Transverse colon (tissue), 4 donors: ENCODE data around the gene HCRTR1. TPM values are rescaled to one million over a fixed set of nuclear protein-coding genes. Genes with fewer than 3 reads are reported as not detected.

Experiments used
- DNase-seq: peaks from one replicate; pipeline ENCODE4 v3.0.0-alpha.2; 2019
- H3K27ac ChIP-seq, 4 donors: fragments of 200-600 bp; sonication (generic); 2 replicates each; pipeline ENCODE4 v1.5.1; 2016 to 2018; ENCODE audit warnings: inconsistent platforms in 4 of 4
- H3K27me3 ChIP-seq: fragments of 200-600 bp; sonication (generic); 2 replicates; pipeline ENCODE4 v1.5.1; 2017; ENCODE audit warnings: inconsistent platforms
- H3K36me3 ChIP-seq, 4 donors: fragments of 200-600 bp; sonication (generic); 2 replicates each; pipeline ENCODE4 v1.5.1; 2017 to 2019; ENCODE audit warnings: inconsistent platforms in 4 of 4
- H3K4me1 ChIP-seq, 4 donors: fragments of 200-600 bp; sonication (generic); 2 replicates each; pipeline ENCODE4 v1.5.1; 2017 to 2020; ENCODE audit warnings: inconsistent platforms in 4 of 4
- H3K4me3 ChIP-seq, 4 donors: fragments of 200-600 bp; sonication (generic); 1 replicate in 1 of 4; 2 replicates in 3 of 4; pipeline versions ENCODE4 v1.5.1 to v1.6.1; 2017 to 2019; ENCODE audit warnings: inconsistent platforms in 4 of 4
- H3K9me3 ChIP-seq, 2 donors: fragments of 200-600 bp; sonication (generic); 2 replicates each; pipeline ENCODE4 v1.5.1; 2017 to 2019; ENCODE audit warnings: inconsistent platforms in 2 of 2
- EP300 ChIP-seq: sonication (generic); formaldehyde crosslinking; IDR thresholded peaks from one replicate; pipeline ENCODE4 v1.6.1; 2017; ENCODE audit warnings: antibody characterized with exemption, low read depth
- POLR2A ChIP-seq: fragments of 450-650 bp; IDR thresholded peaks from one replicate; pipeline ENCODE4 v1.6.1; 2016; ENCODE audit warnings: antibody characterized with exemption, mild to moderate bottlenecking, moderate library complexity
- POLR2AphosphoS5 ChIP-seq, 3 donors: sonication (generic); formaldehyde crosslinking; IDR thresholded peaks; one replicate each; pipeline ENCODE4 v1.6.1; 2016; ENCODE audit warnings: antibody characterized with exemption in 3 of 3
- WGBS, 2 donors: methylation state at CpG; one replicate each; pipeline ENCODE4 v1.1.5; 2018; ENCODE audit warnings: low coverage in 1 of 2; 5-methylcytosine and 5-hydroxymethylcytosine counted together
- in situ Hi-C, 4 donors: fragments of 200-750 bp; cut with MboI; loops; one replicate each; pipeline versions ENCODE4 v1.15.0 to v1.15.1; 2017; ENCODE audit warnings: low sequenced_read_pairs in 3 of 4, low pct_ligation_motif_present in 1 of 4, low pct_unique_long_range_greater_than_20kb in 1 of 4
- intact Hi-C: fragments of 100-400 bp; cut with DNase I; formaldehyde crosslinking; loops from one replicate; pipeline ENCODE4 v1.15.1; 2023; ENCODE audit warnings: low total_unique reads
- total RNA-seq, 4 donors: library from RNA; depleted of rRNA; stranded (reverse); fragments of >200 nt; gene quantifications; one replicate each; pipeline ENCODE4 v1.1.0, GENCODE V29; 2016
- TF ChIP-seq, protein P1 (sequence below), 5 experiments: fragments of 200-600 bp in 3 of 5; fragments of 450-650 bp in 2 of 5; sonication (generic) in 3 of 5; IDR thresholded peaks; 1 replicate in 2 of 5; 2 replicates in 3 of 5; pipeline ENCODE4 v1.5.1; 2016 to 2017; ENCODE audit warnings: antibody characterized with exemption in 5 of 5, inconsistent platforms in 3 of 5, mild to moderate bottlenecking in 2 of 5, moderate library complexity in 1 of 5

The HCRTR1 gene
- total RNA-seq, 4 donors from 2014 or later: 0.48 TPM; not detected in 3

DNA sequence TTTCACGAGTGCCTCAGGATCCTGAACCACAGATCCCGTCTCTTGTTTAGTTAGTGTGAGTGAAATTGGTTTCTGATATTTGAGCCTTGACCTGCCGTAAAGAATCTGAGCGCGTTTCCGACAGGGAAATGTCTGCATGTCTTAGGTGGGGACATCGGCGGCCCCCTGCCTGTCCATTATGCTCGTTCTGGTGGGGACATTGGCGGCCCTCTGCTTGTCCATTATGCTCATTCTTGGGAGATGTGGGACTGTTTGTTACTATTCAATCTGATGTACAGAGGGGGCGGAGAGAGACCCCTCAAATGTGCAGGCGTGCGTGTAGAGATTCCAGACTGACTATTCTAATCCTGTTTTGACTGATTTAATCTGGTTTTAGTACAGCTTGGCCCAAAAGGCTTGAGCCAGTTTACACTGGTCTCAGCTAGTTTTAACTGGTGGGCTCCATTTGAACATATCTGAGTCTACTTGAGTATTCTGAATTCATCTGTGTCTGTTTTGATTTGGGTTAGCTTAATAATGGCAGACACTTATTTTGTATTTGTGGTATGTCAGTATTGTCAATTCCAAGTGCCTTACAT lies 47.8 kb upstream of the HCRTR1 start:
- Histone ChIP-seq H3K36me3 (no peaks in the 10 kb centered on the region), H3K27me3 (no peaks in the 10 kb centered on the region), H3K27ac (no peak overlapping the region), H3K4me3 (no peak overlapping the region), H3K9me3 (no peaks in the 10 kb centered on the region), H3K4me1 (peaks cover 5 to 21% (median 19%) of the 10 kb centered on the region in 4 donors)
- TF ChIP-seq EP300 (no peak), POLR2AphosphoS5 (IDR thresholded peaks at IDR 0.05) (no peak), POLR2A (no peak)
- TF ChIP-seq, protein P1, sequence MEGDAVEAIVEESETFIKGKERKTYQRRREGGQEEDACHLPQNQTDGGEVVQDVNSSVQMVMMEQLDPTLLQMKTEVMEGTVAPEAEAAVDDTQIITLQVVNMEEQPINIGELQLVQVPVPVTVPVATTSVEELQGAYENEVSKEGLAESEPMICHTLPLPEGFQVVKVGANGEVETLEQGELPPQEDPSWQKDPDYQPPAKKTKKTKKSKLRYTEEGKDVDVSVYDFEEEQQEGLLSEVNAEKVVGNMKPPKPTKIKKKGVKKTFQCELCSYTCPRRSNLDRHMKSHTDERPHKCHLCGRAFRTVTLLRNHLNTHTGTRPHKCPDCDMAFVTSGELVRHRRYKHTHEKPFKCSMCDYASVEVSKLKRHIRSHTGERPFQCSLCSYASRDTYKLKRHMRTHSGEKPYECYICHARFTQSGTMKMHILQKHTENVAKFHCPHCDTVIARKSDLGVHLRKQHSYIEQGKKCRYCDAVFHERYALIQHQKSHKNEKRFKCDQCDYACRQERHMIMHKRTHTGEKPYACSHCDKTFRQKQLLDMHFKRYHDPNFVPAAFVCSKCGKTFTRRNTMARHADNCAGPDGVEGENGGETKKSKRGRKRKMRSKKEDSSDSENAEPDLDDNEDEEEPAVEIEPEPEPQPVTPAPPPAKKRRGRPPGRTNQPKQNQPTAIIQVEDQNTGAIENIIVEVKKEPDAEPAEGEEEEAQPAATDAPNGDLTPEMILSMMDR (IDR thresholded peaks at IDR 0.05): no peak
- 80% methylated on average over 13 of the region's 13 CpGs; no CpG with 5 or more reads in 1 of the 2 donors for WGBS, 2 donors
- in situ Hi-C loops (loop anchor here in 1 of 4 donors (25.0 kb wide), 1 partner anchor 382 kb away; no protein-coding TSS in a partner anchor), intact Hi-C loops (loop anchor here (10.0 kb wide), 1 partner anchor 215 kb away; no protein-coding TSS in a partner anchor)
- DNase-seq: no peak

DNA sequence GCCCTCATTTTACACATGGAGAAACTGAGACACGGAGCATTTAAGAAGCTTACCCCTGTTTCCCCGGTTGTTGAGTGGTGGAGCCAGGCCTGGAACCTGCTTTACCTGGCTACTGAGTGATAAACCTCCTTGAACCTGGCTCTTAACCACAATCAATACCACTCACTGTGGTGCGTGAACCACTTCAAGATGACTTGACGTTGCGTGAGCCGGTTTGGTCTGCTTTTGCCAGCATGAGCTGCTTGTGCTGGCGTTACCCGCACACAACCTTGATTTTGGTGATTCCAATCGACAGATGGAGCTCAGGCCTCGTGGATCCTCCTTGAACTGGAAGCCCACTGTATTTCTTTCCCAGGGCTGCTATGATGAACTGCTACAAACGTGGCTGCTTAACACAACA lies 47.3 kb upstream of the HCRTR1 start:
- Histone ChIP-seq H3K27me3 (no peaks in the 10 kb centered on the region), H3K9me3 (no peaks in the 10 kb centered on the region), H3K27ac (no peak overlapping the region), H3K36me3 (no peaks in the 10 kb centered on the region), H3K4me3 (no peak overlapping the region), H3K4me1 (peaks cover 5 to 26% (median 24%) of the 10 kb centered on the region in 4 donors)
- WGBS, 2 donors: 88 to 100% methylated on average over 1 to 11 of the region's 11 CpGs
- no peak for DNase-seq
- intact Hi-C loops: no loop called here
- in situ Hi-C loops: loop anchor here in 1 of 4 donors (25.0 kb wide), 1 partner anchor 383 kb away; no protein-coding TSS in a partner anchor
- TF ChIP-seq, protein P1 (IDR thresholded peaks at IDR 0.05): no peak
- TF ChIP-seq EP300: no peak
- no peak for TF ChIP-seq POLR2AphosphoS5 (IDR thresholded peaks at IDR 0.05)
- no peak for TF ChIP-seq POLR2A

DNA sequence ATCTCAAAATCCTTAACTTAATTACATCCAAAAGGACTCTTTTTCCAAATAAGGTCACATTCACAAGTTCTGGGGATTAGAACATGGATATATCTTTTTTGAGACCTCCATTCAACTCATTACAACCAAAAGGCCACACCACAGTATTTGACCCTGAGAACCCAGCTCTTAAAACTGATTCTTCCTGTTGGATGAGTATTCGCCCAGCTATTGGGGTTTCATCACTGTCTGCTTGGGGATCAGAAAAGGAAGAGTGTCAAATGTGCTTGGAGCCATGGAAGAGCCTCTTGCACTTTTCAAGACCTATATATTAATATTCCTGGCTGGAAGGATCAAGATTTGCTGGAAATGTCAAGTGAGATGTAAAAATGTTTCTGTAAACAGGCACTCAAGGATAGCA lies 46.6 kb upstream of the HCRTR1 start:
- no peak overlapping the region for H3K4me3 ChIP-seq
- intact Hi-C loops (no loop called here), in situ Hi-C loops (loop anchor here in 1 of 4 donors (25.0 kb wide), 1 partner anchor 384 kb away; no protein-coding TSS in a partner anchor)
- H3K36me3 ChIP-seq: no peaks in the 10 kb centered on the region
- no peak overlapping the region for H3K27ac ChIP-seq
- WGBS, 2 donors: 71% methylated on average over 1 of the region's 1 CpG; no CpG with 5 or more reads in 1 of the 2 donors
- peaks cover 7 to 33% (median 31%) of the 10 kb centered on the region in 4 donors for H3K4me1 ChIP-seq
- no peaks in the 10 kb centered on the region for H3K9me3 ChIP-seq
- no peak for TF ChIP-seq EP300
- no peak for TF ChIP-seq POLR2A
- H3K27me3 ChIP-seq: no peaks in the 10 kb centered on the region
- no peak for DNase-seq

DNA sequence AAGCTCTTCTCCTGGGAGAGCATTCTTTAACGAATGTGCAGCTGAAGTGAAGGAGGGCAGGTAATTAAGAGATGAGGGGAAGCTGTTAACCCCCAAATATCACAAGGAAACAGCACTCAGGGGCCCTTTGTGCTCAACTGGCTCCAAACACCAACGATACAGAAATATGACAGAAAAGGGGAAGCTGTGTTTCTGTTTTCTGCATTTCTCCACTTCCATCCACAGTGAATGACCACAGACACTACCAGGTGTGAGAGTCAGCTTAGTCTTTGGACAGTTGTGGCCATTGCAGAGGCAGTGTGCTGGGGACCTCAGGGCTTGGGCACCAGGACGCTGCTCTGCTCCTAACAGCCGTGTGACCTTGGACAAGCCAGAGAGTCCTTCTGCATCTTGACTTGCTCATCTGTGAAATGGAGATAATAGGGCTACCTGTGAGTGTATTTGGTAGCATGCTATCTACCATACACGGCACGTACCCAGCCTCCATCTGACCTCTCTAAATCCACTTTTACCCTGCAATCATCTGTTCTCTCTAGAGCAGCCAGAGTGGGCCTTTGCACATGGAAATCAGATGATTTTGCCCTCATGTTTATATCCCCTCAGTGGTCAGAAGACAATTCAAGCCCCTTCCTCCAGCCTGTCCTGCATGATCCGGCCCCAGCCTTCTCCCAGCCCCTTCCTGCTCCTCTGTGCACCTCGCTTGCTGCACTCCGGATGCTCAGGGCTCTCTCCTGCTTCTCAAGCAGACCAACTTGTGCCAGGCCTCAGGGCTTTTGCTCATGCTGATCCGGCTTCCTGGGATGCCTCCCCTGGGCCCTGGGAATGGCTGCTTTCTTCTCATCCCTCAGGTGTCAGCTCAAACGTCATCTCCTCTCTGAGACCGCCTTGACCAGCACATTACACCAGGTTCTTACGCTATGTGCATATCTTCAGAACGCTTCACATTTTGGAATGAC lies 45.9 kb upstream of the HCRTR1 start:
- H3K4me3 ChIP-seq: no peak overlapping the region
- in situ Hi-C loops (loop anchor here in 1 of 4 donors (25.0 kb wide), 1 partner anchor 384 kb away; no protein-coding TSS in a partner anchor), intact Hi-C loops (no loop called here)
- H3K27ac ChIP-seq: no peak overlapping the region
- WGBS, 2 donors: 79 to 85% methylated on average over 10 to 14 of the region's 14 CpGs
- peaks cover 8 to 36% (median 35%) of the 10 kb centered on the region in 4 donors for H3K4me1 ChIP-seq
- H3K27me3 ChIP-seq: no peaks in the 10 kb centered on the region
- TF ChIP-seq, protein P1 (IDR thresholded peaks at IDR 0.05): no peak
- TF ChIP-seq EP300 (no peak), POLR2AphosphoS5 (IDR thresholded peaks at IDR 0.05) (no peak), POLR2A (no peak)
- H3K9me3 ChIP-seq: no peaks in the 10 kb centered on the region
- no peak for DNase-seq
- no peaks in the 10 kb centered on the region for H3K36me3 ChIP-seq
